ENCODE data around the gene BCL2L2.

BCL2L2 gene

GRCh38 chr14:23294734-23295561 is 11.7 kb upstream of the BCL2L2 start (continued):
- TF ChIP-seq ZNF211 (tag by site-specific recombination; IDR thresholded peaks at IDR 0.05; ENCODE audit: low read depth), result no peak
- 0 out of 2 replicates have a peak, but pooled peaks have one; percentile 44 for TF ChIP-seq ZFP69B (tag by site-specific recombination; IDR thresholded peaks at IDR 0.05)
- TF ChIP-seq ZNF629 (tag by site-specific recombination; IDR thresholded peaks at IDR 0.05), result peak; percentile 66; the same call in 1 of the 2 replicates
- no peak for TF ChIP-seq ZNF18 (tag by site-specific recombination; IDR thresholded peaks at IDR 0.05)
- no peak for TF ChIP-seq SETDB1 (IDR thresholded peaks at IDR 0.05; ENCODE audit: insufficient read length, low read length)
- TF ChIP-seq ZBTB21 (tag by site-specific recombination; IDR thresholded peaks at IDR 0.05), result no peak
- TF ChIP-seq ZNF174 (tag by site-specific recombination; IDR thresholded peaks at IDR 0.05), result no peak
- TF ChIP-seq ZNF639 (tag by site-specific recombination; IDR thresholded peaks at IDR 0.05), result peak; percentile 79
- no peak for TF ChIP-seq ZNF292 (tag by site-specific recombination; IDR thresholded peaks at IDR 0.05; ENCODE audit: borderline replicate concordance, low read depth)
- TF ChIP-seq ZNF202 (tag by site-specific recombination; IDR thresholded peaks at IDR 0.05; ENCODE audit: borderline replicate concordance), result no peak
- TF ChIP-seq ZBTB7A (tag by site-specific recombination; IDR thresholded peaks at IDR 0.05; ENCODE audit: low read depth), result no peak
- TF ChIP-seq SALL2 (tag by site-specific recombination; IDR thresholded peaks at IDR 0.05; ENCODE audit: borderline replicate concordance), result no peak
- no peak for TF ChIP-seq ELK4 (IDR thresholded peaks at IDR 0.05; ENCODE audit: borderline replicate concordance, low read depth, low read length)
- no peak for TF ChIP-seq ZNF473 (tag by site-specific recombination; IDR thresholded peaks at IDR 0.05)
- no peak for TF ChIP-seq ZNF513 (tag by site-specific recombination; IDR thresholded peaks at IDR 0.05)
- TF ChIP-seq ZNF398 (tag by site-specific recombination; IDR thresholded peaks at IDR 0.05), result no peak
- TF ChIP-seq ZNF132 (tag by site-specific recombination; IDR thresholded peaks at IDR 0.05; ENCODE audit: borderline replicate concordance), result no peak
- peak; percentile 63 for TF ChIP-seq SP7 (tag by site-specific recombination; IDR thresholded peaks at IDR 0.05)
- TF ChIP-seq GLI4 (tag by site-specific recombination; IDR thresholded peaks at IDR 0.05), result no peak
- no peak for TF ChIP-seq ZNF169 (tag by site-specific recombination; IDR thresholded peaks at IDR 0.05)
- no peak for TF ChIP-seq ZNF302 (tag by site-specific recombination; IDR thresholded peaks at IDR 0.05; ENCODE audit: low read depth)
- 0 out of 2 replicates have a peak, but pooled peaks have one; percentile 13 for TF ChIP-seq REPIN1 (tag by site-specific recombination; IDR thresholded peaks at IDR 0.05; ENCODE audit: low read depth)
- TF ChIP-seq ZNF791 (tag by site-specific recombination; IDR thresholded peaks at IDR 0.05), result no peak
- no peak for TF ChIP-seq PBX3 (CRISPR knock-in tag; IDR thresholded peaks at IDR 0.05)
- no peak for TF ChIP-seq ZBTB1 (tag by site-specific recombination; IDR thresholded peaks at IDR 0.05)
- no peak for TF ChIP-seq ZNF704 (tag by site-specific recombination; IDR thresholded peaks at IDR 0.05)
- no peak for TF ChIP-seq ZNF660 (tag by site-specific recombination; IDR thresholded peaks at IDR 0.05)
- TF ChIP-seq ZNF585B (tag by site-specific recombination; IDR thresholded peaks at IDR 0.05), result no peak
- peak; percentile 79 for TF ChIP-seq ZNF324 (tag by site-specific recombination; IDR thresholded peaks at IDR 0.05)
- no peak for TF ChIP-seq ZNF514 (tag by site-specific recombination; IDR thresholded peaks at IDR 0.05)

All from HEK293 (cell line).